GM21576 (cell line): ENCODE results near the gene PAAF1.
"Not testable (repeated sequence)": the region's sequence is repeated elsewhere in the genome, so short reads cannot be mapped to it uniquely, and the experiment has no call there.

Experiments used
- ATAC-seq: cut with Tn5 transposase; IDR thresholded peaks from one replicate; pipeline ENCODE4 v1.9.1; 2021; ENCODE audit warnings: mild to moderate bottlenecking, moderate library complexity; ENCODE audit not compliant: unreplicated experiment

PAAF1 gene

DNA sequence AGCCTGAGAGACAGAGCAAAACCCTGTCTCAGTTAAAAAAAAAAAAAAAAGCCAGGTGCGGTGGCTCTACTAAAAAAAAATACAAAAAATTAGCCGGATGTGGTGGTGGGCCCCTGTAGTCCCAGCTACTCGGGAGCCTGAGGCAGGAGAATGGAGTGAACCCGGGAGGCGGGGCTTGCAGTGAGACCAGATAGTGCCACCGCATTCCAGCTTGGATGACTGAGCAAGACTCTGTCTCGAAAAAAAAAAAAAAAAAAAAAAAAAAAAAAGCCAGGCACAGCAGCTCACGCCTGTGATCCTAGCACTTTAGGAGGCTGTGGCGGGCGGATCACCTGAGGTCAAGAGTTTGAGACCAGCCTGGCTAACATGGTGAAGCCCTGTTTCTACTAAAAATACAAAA lies 3.6 kb downstream of the PAAF1 start:
- not testable (repeated sequence) for ATAC-seq

DNA sequence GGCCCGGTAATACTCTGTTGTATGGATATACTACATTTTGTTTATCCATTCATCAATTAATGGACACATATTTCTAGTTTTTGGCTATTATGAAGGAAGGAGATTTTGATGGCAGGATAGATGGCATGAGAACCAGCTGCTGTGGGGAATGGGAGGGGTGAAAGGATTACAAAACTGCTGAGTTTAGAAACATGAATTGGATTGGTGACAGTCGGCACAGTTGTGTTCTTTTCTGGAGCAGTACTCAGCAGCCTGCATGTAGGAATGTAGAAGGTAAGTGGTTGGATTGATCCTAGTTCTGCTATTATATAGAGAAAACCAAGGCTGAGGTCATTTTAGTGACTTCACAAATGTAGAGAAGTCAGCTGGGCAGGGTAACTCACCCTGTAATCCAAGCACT lies 7.1 kb downstream of the PAAF1 start:
- ATAC-seq = no peak

DNA sequence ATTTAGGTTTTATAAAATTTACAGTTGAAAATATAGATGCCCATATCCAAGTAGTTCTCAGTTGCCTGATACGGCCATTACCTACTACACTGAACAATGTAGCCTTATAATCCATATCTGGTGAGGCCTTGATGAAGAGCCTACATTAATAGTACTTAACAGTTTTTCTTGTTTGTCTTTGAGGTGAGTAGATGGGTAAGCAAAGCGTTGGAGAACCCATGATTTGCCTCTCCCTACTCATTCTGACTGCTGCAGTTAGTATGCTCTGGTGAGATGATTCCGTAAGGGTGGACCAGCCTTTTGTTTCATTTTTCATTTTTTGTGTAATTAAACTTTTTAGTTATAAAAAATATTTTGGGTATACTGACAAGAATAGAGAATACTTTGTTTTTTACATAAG lies 11.4 kb downstream of the PAAF1 start:
- no peak for ATAC-seq

DNA sequence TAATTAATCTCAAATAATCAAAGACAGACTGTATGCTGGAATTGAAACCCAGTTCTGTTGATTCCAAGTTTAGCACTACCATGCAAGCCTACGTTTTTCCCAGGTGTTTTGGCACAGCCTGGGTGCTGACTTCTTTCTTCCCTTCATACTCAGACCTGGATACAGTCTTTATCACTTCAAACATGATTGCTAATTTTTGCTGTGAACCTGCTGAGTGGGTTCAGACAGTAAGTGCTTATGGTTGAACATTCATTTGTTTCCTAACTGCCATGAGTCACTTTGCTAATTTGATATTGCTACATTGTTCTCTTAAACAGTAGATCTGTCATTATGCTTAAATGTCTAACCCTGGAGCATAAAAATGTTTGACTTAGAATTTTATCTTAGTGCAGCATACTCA lies 12.2 kb downstream of the PAAF1 start:
- no peak for ATAC-seq

DNA sequence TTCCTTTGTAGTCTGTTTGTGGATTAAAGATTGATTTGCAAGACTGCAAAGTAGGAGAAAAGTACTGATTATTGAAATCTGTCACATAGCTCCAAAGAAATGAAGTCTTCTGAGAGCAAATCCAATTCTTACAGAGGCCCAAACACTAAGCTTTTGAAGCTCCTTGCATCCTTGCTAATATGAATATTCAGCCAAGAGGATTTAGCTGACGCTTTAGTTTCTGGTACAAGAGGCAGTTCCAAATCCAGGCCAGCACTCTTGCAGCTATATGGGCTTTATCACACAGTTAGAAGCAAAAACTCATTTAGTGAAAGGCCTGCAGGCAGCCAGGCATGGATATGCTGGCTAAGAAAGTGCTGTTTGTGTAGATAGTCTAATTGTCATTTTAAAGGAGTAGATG lies 12.7 kb downstream of the PAAF1 start:
- no peak for ATAC-seq

DNA sequence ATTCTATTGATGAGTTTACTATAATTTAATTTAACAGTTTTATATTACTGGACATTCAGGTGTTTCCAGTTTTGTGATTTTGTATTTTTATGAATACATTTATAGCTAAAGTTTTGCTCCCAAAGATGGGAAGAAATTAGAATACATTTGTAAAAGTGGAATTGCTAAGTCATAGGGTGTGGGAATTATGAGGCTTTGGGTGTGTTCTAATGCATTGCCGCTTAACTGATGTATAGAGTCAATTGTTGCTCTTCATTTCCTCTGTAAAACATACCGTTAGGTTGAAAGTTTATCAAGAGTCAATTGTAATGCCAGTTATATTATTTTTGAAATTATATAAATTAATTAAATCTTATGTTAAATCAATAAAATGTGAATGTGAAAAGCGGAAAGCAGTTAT lies 16.2 kb downstream of the PAAF1 start:
- no peak for ATAC-seq

DNA sequence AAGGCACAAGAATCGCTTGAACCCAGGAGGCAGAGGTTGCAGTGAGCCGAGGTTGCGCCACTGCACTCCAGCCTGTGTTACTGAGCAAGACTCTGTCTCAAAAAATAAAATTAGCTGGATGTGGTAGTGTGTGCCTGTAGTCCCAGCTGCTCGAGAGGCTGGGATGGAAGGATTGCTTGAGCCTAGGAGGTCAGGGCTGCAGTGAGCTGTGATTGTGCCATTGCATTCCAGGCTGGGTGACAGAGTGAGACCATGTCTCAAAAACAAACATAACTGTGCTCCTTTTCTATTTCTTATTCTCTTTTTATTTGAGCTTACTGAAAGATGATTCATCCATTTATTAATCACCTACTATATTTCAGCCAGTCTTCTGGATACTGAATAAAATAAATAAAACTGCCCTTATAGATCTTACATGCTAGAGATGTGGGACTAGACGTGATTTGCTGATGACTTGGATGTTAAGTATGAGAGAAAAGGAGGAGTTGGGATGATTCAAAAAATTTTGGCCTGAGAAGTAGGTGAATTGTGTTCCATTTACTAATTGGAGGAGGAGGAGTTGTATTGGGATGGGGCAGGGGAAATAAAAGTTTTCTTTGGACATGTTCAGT lies 18.0 kb downstream of the PAAF1 start:
- ATAC-seq = no peak

DNA sequence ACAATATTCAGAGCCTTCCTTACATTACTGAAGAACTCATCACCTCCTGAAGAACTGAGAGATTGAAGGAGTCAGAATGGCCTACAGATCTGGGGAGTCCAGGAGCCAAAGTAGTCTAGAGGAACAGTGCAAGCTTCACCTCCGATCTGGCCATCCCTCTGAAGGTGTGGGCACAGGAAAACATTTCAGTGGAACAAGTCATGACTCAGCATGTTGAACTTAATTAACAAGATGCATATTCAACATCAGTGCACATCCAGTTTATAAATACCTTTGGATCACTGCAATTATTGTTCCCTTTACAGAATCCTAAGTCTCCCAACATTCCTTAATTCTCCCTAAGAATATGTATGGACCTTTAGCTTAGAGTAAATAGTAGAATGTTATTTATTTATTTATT lies 25.5 kb downstream of the PAAF1 start:
- ATAC-seq = no peak

DNA sequence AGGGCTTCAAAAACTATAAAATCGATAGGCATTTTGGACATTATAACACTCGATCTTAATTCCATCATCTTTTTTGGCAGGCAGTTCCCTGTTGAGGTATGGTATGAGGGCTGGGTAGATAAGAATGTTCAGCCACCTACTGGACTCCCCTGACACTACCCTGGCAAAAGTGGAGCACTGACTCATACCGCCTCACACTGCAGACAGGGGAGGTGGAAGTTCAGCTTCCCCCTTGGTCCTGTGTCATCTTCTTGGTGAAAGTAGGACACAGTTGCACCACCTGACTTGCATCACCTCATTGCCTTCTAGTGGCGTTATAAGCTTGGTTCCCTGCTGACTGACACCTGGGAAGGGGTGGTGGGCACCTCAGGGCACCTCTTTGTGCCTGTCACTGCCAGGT lies 30.4 kb downstream of the PAAF1 start:
- ATAC-seq = no peak

DNA sequence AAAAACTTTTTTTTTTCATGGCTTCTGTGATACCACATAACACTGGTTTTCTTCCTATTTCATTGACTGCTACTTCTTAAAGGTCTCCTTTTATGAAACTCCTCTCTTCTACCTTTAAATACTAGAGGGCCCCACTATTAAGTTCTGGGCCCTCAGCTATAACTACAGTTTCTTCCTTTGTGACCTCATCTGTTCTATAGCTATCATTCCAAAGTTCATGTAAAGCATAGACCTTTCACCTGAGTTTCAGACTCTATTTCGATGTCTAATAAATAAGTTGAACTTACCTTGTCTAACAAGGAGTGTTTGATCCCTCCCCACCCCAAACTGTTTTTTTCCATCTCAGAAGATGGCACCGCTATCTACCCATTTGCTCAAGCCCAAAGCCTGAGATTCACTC lies 35.2 kb downstream of the PAAF1 start:
- ATAC-seq = no peak

DNA sequence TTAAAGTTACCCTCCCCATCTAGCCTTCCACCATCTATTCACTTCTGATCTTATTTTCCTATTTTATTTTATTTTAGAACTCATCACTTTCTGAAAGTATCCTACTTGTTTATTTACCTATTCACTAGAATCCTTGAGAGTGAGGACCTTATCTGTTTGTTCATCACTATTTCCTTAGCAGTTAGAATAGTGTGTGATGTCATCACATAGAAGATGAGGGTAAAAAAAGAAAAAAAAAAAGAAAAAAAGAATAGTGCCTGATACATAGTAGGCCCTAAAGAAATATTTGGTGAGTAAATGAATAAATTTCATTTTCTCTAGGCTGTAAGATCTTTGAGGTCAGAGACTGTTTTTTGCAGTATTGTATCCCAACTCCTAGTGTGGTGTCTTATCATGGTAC lies 36.7 kb downstream of the PAAF1 start:
- no peak for ATAC-seq

DNA sequence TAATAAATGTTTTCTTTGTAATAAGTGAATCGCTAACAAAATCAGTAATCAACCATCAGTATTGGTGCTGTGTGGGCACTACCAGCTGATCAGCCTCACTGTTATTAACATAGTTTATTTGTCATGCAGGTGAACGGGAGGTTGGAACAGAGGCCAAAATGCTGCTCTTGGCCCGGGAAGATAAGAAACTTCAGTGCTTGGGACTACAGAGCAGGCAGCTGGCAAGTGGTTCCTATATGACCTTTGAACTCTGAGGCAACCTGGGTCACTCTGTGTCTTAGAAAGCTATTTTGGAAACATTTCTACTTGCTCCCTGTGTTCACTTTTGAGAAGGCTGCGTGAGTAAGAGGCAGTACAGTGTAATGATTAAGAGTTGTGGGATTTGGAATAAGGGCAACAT lies 37.5 kb downstream of the PAAF1 start:
- ATAC-seq = no peak

DNA sequence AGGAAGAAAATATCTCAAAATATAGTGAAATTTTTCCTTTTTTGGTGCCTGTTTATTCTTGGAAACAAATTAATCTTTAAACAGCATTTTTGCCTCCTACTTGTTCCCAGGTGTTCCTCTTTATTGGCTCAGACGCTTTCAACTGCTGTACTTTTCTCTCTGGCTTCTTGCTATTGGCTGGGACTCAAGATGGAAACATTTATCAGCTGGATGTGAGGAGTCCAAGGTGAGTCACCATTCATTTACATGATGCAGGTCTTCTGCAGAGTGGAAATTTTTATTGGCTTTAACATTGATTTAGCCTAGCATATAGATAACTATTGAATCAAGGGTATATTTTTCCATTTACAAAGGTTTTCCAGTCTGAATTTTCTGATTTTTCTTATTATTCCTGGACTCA lies 39.6 kb downstream of the PAAF1 start:
- no peak for ATAC-seq

DNA sequence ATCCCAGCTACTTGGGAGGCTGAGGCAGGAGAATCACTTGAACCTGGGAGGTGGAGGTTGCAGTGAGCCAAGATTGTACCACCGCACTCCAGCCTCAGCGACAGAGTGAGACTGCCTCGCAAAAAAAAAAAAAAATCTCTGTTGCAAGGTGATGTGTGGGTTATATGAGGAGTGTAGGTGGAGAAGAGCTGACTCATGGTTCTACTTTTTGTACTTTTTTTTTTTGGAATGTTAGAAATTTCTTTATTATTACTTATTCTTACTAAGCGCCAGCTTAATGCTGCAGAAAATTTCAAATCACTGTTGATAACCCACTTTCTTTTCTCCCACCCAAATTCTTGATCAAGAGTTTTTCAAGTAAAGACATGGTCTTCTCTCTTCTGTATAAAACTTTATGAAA lies 44.4 kb downstream of the PAAF1 start:
- no peak for ATAC-seq

DNA sequence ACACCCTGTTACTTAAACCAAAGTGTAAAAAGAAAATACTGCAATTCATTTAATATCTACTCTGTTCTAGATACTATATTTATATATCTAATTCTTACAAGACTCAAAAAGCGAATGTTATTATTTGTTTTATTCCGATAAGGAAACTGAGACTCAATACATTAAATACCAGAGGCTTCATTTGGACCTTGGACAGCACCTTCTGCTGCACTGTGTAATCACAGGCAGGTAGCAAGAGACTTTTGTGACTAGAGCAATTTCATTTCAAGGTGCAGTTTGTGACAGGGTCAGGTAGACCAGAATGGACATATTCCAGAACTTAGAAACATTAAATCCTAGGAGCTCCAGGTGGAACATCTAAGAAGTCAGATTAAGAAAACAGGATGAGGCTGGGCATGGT lies 52.6 kb downstream of the PAAF1 start:
- ATAC-seq = no peak

DNA sequence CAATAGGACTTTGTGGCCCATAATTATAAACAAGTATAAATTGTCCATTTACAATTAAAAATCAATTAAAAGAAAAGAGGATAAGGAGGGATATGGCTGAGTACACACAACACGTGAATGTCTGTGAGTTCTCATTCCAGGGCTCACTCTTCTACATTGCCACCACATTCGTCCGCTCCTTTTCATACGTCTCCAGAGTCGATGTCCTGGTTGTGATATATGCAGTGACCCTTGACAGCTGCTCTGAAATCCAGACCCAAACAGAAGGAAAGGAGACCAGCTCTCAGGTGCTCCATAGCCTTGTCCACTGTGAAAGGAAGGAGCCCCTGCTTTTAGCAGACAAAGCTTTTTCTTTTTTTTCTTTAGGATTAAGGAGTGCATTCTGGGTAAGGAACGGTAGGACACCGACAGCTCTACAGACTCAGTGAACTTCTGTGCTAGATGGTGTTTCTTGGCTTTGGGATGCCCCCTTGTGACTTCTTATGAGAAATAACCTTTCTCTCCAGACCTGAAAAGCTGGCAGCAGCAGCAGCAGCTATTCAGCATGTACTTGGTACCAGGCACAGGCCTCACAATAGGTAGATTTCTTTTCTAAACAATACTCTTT lies 54.3 kb downstream of the PAAF1 start:
- ATAC-seq = no peak

DNA sequence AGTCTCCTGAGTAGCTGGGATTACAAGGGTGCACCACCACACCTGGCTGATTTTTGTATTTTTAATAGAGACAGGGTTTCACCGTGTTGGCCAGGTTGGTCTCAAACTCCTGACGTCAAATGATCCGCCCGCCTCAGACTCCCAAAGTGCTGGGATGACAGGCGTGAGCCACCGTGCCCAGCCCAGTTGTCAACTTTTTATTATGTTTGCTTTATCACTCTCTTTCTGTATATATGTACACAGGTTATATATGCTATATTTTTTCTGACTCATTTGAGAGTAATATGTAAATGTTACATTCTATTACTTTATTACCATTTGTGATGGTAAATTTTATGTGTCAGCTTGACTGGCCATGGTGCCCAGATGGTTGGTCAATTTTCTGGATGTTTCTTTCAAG lies 55.2 kb downstream of the PAAF1 start:
- ATAC-seq = no peak

DNA sequence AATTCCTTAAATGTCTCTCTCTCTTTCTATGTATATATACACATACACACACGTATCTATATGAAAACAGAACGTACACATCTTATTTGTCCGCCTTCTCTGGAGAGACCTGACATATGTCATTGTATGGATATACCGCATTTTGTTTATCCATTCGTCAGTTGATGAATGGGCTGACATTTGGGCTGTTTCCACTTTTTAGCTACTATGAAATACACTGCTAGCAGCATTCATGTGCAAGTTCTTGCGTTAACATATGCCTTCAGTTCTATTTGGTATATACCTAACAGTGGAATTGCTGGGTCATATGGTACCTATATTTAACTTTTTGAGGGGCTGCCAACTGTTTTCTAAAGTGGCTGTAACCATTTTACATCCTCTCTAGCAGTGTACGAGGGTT lies 56.0 kb downstream of the PAAF1 start:
- no peak for ATAC-seq

DNA sequence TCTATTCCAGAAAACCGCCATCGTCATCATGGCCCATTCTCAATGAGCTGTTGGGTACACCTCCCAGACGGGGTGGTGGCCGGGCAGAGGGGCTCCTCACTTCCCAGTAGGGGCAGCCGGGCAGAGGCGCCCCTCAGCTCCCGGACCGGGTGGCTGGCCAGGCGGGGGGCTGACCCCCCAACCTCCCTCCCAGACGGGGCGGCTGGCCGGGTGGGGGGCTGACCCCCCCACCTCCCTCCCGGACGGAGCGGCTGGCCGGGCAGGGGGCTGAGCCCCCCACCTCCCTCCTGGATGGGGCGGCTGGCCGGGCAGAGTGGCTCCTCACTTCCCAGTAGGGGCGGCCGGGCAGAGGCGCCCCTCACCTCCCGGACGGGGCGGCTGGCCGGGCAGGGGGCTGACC lies 59.2 kb downstream of the PAAF1 start:
- not testable (repeated sequence) for ATAC-seq

DNA sequence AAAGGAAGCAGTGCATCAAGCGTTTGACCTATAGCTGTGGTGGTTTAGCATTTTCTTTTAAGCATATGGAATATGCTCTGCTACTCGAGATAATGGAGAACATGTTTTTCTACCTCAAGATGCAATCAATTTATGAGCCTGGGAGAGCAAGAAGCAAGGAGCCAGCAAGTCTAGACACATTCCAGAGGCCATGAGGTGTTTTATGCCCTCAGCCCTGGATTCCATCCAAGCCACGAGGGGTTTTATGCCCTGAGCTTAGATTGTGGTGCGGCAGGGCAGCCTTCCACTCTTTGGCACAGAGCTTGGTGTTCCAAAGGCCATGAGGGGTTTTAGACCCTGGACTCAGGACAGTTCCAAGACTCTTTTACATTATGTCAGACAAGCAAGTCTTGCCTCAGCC lies 62.3 kb downstream of the PAAF1 start:
- ATAC-seq = no peak

DNA sequence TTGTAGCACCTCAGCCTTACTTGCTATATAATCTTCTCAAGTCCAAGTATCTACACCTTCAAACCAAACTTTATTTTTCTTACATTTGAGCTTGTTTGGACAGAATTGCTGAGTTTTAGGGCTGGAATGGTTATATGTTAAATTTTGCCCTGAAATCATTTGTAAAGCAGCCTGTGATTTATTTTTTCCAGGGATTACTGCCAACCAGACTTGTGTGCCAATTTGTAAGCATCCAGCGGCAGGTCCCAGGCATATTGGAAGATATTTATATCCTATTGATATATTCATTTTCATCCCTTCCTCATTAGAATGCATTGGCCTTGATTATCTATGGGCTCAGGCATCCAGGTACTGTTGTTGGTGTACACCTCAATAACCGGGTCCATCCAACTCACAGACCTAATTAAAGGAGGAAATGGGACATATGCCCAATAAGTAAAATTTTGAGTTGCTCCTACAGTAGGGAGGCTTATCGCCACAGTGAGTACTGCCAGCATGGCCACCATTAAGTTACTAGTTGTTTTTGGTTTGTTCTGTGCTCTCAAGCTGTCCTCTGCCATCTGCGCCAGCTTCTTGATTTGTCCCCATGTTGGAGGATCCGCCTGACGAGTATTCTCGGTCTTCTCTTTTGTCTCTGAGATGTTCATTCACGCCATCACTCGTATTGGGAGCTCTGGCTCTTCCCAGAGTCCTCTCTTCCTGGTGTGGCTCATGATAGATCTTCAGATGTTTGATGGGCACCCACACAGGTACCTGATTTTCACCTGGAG lies 64.2 kb downstream of the PAAF1 start:
- ATAC-seq = no peak

DNA sequence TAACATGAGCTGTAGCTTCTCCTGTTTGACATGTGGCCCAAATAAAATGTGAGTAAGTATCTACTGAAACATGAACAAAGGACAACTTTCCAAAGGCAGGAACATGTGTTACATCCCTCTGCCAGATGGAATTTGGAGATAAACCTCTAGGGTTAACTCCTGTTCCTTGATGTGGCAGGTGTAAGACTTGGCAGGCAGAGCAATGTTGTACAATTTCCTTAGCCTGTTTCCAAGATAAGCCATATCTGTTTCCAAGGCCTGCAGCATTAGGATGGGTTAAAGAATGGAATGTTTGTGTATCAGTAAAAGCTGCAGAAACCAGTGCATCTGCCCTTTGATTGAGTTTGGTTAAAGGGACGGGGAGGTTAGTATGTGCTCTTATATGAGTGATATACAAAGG lies 65.2 kb downstream of the PAAF1 start:
- no peak for ATAC-seq

DNA sequence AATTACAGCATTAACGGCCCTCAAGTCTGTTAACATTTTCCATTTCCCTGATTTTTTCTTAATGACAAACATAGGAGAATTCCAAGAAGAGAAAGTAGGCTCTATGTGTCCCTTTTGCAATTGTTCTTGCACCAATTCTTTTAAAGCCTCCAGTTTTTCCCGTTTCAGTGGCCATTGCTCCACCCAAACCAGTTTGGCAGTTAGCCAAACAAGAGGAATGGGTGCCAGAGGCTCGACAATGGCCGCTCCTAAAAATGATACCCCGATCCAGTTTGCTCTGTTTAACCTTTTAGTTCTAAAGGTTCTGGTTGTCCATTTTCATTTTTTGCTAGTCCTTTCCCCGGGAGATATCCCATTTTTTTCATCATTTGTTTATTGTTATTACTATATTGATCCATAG lies 67.3 kb downstream of the PAAF1 start:
- no peak for ATAC-seq
